Ishikawa (cell line): Measurements from ENCODE around the gene CKAP5.

Source experiments
- CEBPB ChIP-seq: IDR thresholded peaks from 2 replicates; pipeline ENCODE4 v1.6.1; 2012
- CREB1 ChIP-seq: IDR thresholded peaks from 2 replicates; pipeline ENCODE4 v1.6.1; 2012; ENCODE audit warnings: low read depth
- EGR1 ChIP-seq: IDR thresholded peaks from 2 replicates; pipeline ENCODE4 v1.6.1; 2012
- EP300 ChIP-seq: IDR thresholded peaks from 2 replicates; pipeline ENCODE4 v1.6.1; 2012; ENCODE audit warnings: borderline replicate concordance
- FOXM1 ChIP-seq: IDR thresholded peaks from 2 replicates; pipeline ENCODE4 v1.6.1; 2012; ENCODE audit warnings: low read depth, borderline replicate concordance
- NFIC ChIP-seq: IDR thresholded peaks from 2 replicates; pipeline ENCODE4 v1.6.1; 2012
- RAD21 ChIP-seq: IDR thresholded peaks from 2 replicates; pipeline ENCODE4 v1.6.1; 2012; ENCODE audit warnings: low read depth
- TAF1 ChIP-seq: IDR thresholded peaks from 2 replicates; pipeline ENCODE4 v1.6.1; 2012; ENCODE audit warnings: low read depth, mild to moderate bottlenecking
- TCF12 ChIP-seq: IDR thresholded peaks from 2 replicates; pipeline ENCODE4 v1.6.1; 2012; ENCODE audit warnings: low read depth
- TEAD4 ChIP-seq: IDR thresholded peaks from 2 replicates; pipeline ENCODE4 v1.6.1; 2012
- YY1 ChIP-seq: IDR thresholded peaks from 2 replicates; pipeline ENCODE4 v1.6.1; 2012; ENCODE audit warnings: low read depth
- ZBTB7A ChIP-seq: IDR thresholded peaks from 2 replicates; pipeline ENCODE4 v1.6.1; 2012; ENCODE audit warnings: low read depth
- TF ChIP-seq, protein P1 (sequence below): IDR thresholded peaks from 2 replicates; pipeline ENCODE4 v1.6.1; 2012; ENCODE audit warnings: low read depth, mild to moderate bottlenecking
- TF ChIP-seq, protein P2 (sequence below): IDR thresholded peaks from 2 replicates; pipeline ENCODE4 v1.6.1; 2012
- TF ChIP-seq, protein P3 (sequence below): IDR thresholded peaks from 2 replicates; pipeline ENCODE4 v1.6.1; 2012

CKAP5 gene

DNA sequence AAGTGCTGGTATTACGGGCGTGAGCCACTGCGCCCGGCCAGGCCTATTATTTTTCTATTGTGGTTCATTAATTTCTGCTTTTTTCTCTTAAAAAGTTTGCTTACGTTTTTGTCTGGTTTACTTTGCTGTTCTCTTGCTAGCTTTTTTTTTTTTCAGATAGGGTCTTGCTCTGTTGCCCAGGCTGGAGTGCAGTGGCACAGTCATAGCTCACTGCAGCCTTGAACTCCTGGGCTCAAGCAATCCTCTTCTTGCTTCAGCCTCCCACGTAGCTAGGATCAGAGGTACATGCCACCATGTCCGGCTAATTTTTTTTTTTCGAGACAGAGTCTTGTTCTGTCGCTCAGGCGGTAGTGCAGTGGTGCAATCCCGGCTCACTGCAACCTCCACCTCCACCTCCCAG, 108.4 kb downstream of the CKAP5 start:
- no peak for TF ChIP-seq EGR1
- TF ChIP-seq NFIC = no peak
- TF ChIP-seq YY1 = no peak
- no peak for TF ChIP-seq FOXM1
- no peak for TF ChIP-seq TEAD4
- no peak for TF ChIP-seq EP300
- TF ChIP-seq, protein P1, sequence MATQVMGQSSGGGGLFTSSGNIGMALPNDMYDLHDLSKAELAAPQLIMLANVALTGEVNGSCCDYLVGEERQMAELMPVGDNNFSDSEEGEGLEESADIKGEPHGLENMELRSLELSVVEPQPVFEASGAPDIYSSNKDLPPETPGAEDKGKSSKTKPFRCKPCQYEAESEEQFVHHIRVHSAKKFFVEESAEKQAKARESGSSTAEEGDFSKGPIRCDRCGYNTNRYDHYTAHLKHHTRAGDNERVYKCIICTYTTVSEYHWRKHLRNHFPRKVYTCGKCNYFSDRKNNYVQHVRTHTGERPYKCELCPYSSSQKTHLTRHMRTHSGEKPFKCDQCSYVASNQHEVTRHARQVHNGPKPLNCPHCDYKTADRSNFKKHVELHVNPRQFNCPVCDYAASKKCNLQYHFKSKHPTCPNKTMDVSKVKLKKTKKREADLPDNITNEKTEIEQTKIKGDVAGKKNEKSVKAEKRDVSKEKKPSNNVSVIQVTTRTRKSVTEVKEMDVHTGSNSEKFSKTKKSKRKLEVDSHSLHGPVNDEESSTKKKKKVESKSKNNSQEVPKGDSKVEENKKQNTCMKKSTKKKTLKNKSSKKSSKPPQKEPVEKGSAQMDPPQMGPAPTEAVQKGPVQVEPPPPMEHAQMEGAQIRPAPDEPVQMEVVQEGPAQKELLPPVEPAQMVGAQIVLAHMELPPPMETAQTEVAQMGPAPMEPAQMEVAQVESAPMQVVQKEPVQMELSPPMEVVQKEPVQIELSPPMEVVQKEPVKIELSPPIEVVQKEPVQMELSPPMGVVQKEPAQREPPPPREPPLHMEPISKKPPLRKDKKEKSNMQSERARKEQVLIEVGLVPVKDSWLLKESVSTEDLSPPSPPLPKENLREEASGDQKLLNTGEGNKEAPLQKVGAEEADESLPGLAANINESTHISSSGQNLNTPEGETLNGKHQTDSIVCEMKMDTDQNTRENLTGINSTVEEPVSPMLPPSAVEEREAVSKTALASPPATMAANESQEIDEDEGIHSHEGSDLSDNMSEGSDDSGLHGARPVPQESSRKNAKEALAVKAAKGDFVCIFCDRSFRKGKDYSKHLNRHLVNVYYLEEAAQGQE = no peak
- no peak for TF ChIP-seq CEBPB
- TF ChIP-seq, protein P2, sequence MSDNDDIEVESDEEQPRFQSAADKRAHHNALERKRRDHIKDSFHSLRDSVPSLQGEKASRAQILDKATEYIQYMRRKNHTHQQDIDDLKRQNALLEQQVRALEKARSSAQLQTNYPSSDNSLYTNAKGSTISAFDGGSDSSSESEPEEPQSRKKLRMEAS = no peak
- no peak for TF ChIP-seq ZBTB7A
- TF ChIP-seq CREB1 = no peak
- no peak for TF ChIP-seq TAF1
- TF ChIP-seq, protein P3, sequence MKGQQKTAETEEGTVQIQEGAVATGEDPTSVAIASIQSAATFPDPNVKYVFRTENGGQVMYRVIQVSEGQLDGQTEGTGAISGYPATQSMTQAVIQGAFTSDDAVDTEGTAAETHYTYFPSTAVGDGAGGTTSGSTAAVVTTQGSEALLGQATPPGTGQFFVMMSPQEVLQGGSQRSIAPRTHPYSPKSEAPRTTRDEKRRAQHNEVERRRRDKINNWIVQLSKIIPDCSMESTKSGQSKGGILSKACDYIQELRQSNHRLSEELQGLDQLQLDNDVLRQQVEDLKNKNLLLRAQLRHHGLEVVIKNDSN = no peak
- no peak for TF ChIP-seq RAD21
- TF ChIP-seq TCF12 = no peak

DNA sequence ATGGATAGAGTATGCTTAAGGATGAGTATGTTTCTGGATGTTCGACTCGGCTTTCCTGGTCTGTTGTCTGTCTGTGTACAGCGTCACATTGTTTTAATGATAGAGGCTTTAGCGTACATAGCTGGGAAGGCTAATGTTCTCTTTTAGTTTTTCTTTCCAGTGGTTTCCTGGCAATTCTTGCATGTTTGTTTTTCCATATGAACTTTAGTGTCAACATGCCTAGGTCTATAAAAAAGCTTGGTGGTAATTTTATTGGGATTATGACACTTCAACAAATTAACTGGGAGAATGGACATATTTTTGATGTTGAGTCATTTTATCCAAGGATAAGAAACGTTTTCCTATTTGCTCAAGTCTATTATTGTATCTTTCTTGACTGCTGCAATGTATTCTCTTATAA, 109.5 kb downstream of the CKAP5 start:
- TF ChIP-seq, protein P1 = no peak
- TF ChIP-seq TCF12 (no peak), TEAD4 (no peak), EGR1 (no peak), NFIC (no peak), CEBPB (no peak), EP300 (no peak)
- TF ChIP-seq, protein P2 = no peak
- TF ChIP-seq, protein P3 = no peak

DNA sequence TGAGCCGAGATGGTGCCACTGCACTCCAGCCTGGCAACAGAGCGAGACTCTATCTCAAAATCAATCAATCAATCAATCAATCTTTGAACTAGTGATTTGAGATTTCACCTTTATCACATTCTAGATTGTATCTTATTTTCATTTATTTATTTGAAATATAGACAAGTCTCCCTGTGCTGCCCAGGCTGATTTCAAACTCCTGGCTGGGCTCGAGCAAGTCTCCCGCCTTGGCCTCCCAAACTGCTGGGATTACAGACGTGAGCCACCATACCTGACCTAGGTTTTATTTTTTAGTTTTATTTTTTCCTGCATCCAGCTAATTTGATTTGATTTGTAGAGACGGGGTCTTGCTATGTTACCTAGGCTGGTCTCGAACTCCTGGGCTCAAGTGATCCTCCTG, 109.9 kb downstream of the CKAP5 start:
- TF ChIP-seq EP300 = no peak
- no peak for TF ChIP-seq ZBTB7A
- TF ChIP-seq CREB1 = no peak
- TF ChIP-seq TAF1 = no peak

DNA sequence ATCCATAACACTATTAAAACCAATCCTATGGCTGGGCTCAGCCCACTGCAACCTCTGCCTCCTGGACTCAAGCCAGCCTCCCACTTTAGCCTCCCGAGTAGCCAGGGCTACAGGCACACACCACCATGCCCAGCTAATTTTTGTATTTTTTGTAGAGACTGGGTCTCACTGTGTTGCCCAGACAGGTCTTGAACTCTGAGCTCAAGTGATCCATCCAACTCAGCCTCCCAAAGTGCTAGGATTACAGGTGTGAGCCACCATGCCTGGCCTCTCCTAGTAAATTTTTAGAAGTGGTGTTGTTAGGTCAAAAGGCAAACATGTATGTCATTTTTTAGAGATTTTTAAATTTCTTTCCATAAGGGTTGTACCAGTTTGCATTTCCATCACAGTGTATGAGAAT, 112.8 kb downstream of the CKAP5 start:
- TF ChIP-seq ZBTB7A (no peak), CREB1 (no peak), TAF1 (no peak), YY1 (no peak), TCF12 (no peak), TEAD4 (no peak), FOXM1 (no peak), RAD21 (no peak)
- TF ChIP-seq, protein P1 = no peak
- TF ChIP-seq, protein P2 = no peak

DNA sequence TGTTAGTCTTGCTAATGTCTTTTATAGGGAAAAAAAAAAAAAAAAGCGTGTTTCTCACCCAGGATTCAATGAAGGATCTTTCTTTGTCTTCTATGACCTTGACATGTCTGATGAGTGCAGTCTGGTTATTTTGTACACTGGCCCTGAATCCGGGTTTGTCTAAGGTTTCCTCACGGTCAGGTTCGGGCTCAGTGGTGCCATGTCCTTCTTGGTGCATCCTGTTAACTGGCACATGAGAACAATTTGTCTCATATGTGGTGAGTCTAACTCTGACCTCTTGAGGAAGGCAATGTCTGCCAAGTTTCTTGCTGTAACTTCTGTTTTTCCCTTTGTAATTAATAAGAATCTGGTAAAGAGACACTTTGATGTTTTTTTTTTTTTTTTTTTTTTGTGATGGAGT, 114.5 kb downstream of the CKAP5 start:
- TF ChIP-seq, protein P3 = no peak
- TF ChIP-seq EP300 (no peak), NFIC (no peak), TAF1 (no peak), ZBTB7A (no peak), EGR1 (no peak), CREB1 (no peak), CEBPB (no peak), FOXM1 (no peak), TEAD4 (no peak), YY1 (no peak), RAD21 (no peak), TCF12 (no peak)
- TF ChIP-seq, protein P2 = no peak
- TF ChIP-seq, protein P1 = no peak
